ENCODE results near the gene ERC2.

The ERC2 gene

GRCh38 chr3:55658690-55659562 lies 809.3 kb downstream of the ERC2 start:
- no peak for DNase-seq (ENCODE audit: low read depth in 2 of 3, low spot score in 2 of 3)

- no peak for DNase-seq (ENCODE audit: low read depth in 2 of 3, low spot score in 2 of 3)
These were observed 810.0 kb downstream of the ERC2 start for GRCh38 chr3:55658270-55658669.

- DNase-seq (ENCODE audit: low read depth in 2 of 3, low spot score in 2 of 3): no peak
These were observed 812.7 kb downstream of the ERC2 start for GRCh38 chr3:55655544-55655943.

GRCh38 chr3:55654123-55654760 lies 814.0 kb downstream of the ERC2 start:
- DNase-seq (ENCODE audit: low read depth in 2 of 3, low spot score in 2 of 3): no peak

GRCh38 chr3:55651011-55651410 lies 817.3 kb downstream of the ERC2 start:
- DNase-seq (ENCODE audit: low read depth in 2 of 3, low spot score in 2 of 3): no peak

GRCh38 chr3:55650011-55650410 lies 818.3 kb downstream of the ERC2 start:
- no peak for DNase-seq (ENCODE audit: low read depth in 2 of 3, low spot score in 2 of 3)

GRCh38 chr3:55649554-55649953 lies 818.7 kb downstream of the ERC2 start:
- no peak for DNase-seq (ENCODE audit: low read depth in 2 of 3, low spot score in 2 of 3)

GRCh38 chr3:55648591-55649318 lies 819.5 kb downstream of the ERC2 start:
- DNase-seq (ENCODE audit: low read depth in 2 of 3, low spot score in 2 of 3): no peak

- DNase-seq (ENCODE audit: low read depth in 2 of 3, low spot score in 2 of 3): no peak
These were observed 820.6 kb downstream of the ERC2 start for GRCh38 chr3:55647670-55648069.

GRCh38 chr3:55647063-55647462 lies 821.2 kb downstream of the ERC2 start:
- no peak for DNase-seq (ENCODE audit: low read depth in 2 of 3, low spot score in 2 of 3)

- no peak for DNase-seq (ENCODE audit: low read depth in 2 of 3, low spot score in 2 of 3)
These were observed 822.1 kb downstream of the ERC2 start for GRCh38 chr3:55646121-55646520.

- no peak for DNase-seq (ENCODE audit: low read depth in 2 of 3, low spot score in 2 of 3)
These were observed 822.8 kb downstream of the ERC2 start for GRCh38 chr3:55645422-55645821.

- DNase-seq (ENCODE audit: low read depth in 2 of 3, low spot score in 2 of 3): no peak
These were observed 825.0 kb downstream of the ERC2 start for GRCh38 chr3:55643283-55643682.

- DNase-seq (ENCODE audit: low read depth in 2 of 3, low spot score in 2 of 3): no peak
These were observed 826.3 kb downstream of the ERC2 start for GRCh38 chr3:55641964-55642363.

- no peak for DNase-seq (ENCODE audit: low read depth in 2 of 3, low spot score in 2 of 3)
These were observed 828.1 kb downstream of the ERC2 start for GRCh38 chr3:55639896-55640765.

- no peak for DNase-seq (ENCODE audit: low read depth in 2 of 3, low spot score in 2 of 3)
These were observed 829.1 kb downstream of the ERC2 start for GRCh38 chr3:55639143-55639542.

- DNase-seq (ENCODE audit: low read depth in 2 of 3, low spot score in 2 of 3): no peak
These were observed 830.2 kb downstream of the ERC2 start for GRCh38 chr3:55637906-55638638.

- no peak for DNase-seq (ENCODE audit: low read depth in 2 of 3, low spot score in 2 of 3)
These were observed 831.7 kb downstream of the ERC2 start for GRCh38 chr3:55636300-55637195.

- DNase-seq (ENCODE audit: low read depth in 2 of 3, low spot score in 2 of 3): no peak
These were observed 833.9 kb downstream of the ERC2 start for GRCh38 chr3:55634345-55634744.

Data from activated CD8-positive, alpha-beta memory T cell treated with anti-CD3 and anti-CD28 coated beads for 48 hours (primary cell).